ENCODE results near the gene ADRA2C.

The ADRA2C gene

GRCh38 chr4:3733195-3733594, 33.0 kb upstream of the ADRA2C start:
- DNase-seq (ENCODE audit: low read depth) = no peak

- no peak for DNase-seq (ENCODE audit: low read depth)
These were observed 31.0 kb upstream of the ADRA2C start for GRCh38 chr4:3735196-3735595.

GRCh38 chr4:3736290-3736689, 29.9 kb upstream of the ADRA2C start:
- DNase-seq (ENCODE audit: low read depth) = no peak

GRCh38 chr4:3736806-3737205, 29.4 kb upstream of the ADRA2C start:
- DNase-seq (ENCODE audit: low read depth) = no peak

- DNase-seq (ENCODE audit: low read depth) = no peak
These were observed 26.6 kb upstream of the ADRA2C start for GRCh38 chr4:3739577-3739976.

- DNase-seq (ENCODE audit: low read depth) = no peak
These were observed 25.9 kb upstream of the ADRA2C start for GRCh38 chr4:3740256-3740655.

- no peak for DNase-seq (ENCODE audit: low read depth)
These were observed 24.8 kb upstream of the ADRA2C start for GRCh38 chr4:3741217-3742011.

GRCh38 chr4:3742610-3743009, 23.6 kb upstream of the ADRA2C start:
- no peak for DNase-seq (ENCODE audit: low read depth)

- DNase-seq (ENCODE audit: low read depth) = no peak
These were observed 22.0 kb upstream of the ADRA2C start for GRCh38 chr4:3744232-3744631.

- no peak for DNase-seq (ENCODE audit: low read depth)
These were observed 21.3 kb upstream of the ADRA2C start for GRCh38 chr4:3744901-3745300.

- no peak for DNase-seq (ENCODE audit: low read depth)
These were observed 20.1 kb upstream of the ADRA2C start for GRCh38 chr4:3745886-3746656.

- DNase-seq (ENCODE audit: low read depth) = no peak
These were observed 19.2 kb upstream of the ADRA2C start for GRCh38 chr4:3746701-3747580.

- DNase-seq (ENCODE audit: low read depth) = no peak
These were observed 18.6 kb upstream of the ADRA2C start for GRCh38 chr4:3747581-3747904.

- DNase-seq (ENCODE audit: low read depth) = no peak
These were observed 17.9 kb upstream of the ADRA2C start for GRCh38 chr4:3748136-3748898.

- no peak for DNase-seq (ENCODE audit: low read depth)
These were observed 17.1 kb upstream of the ADRA2C start for GRCh38 chr4:3749081-3749480.

GRCh38 chr4:3750334-3750733, 15.9 kb upstream of the ADRA2C start:
- DNase-seq (ENCODE audit: low read depth) = no peak

GRCh38 chr4:3752022-3752421, 14.2 kb upstream of the ADRA2C start:
- DNase-seq (ENCODE audit: low read depth) = no peak

- DNase-seq (ENCODE audit: low read depth) = no peak
These were observed 12.3 kb upstream of the ADRA2C start for GRCh38 chr4:3753726-3754412.

- DNase-seq (ENCODE audit: low read depth) = no peak
These were observed 9.7 kb upstream of the ADRA2C start for GRCh38 chr4:3756343-3757059.

- DNase-seq (ENCODE audit: low read depth) = no peak
These were observed 6.9 kb upstream of the ADRA2C start for GRCh38 chr4:3759236-3759635.

GRCh38 chr4:3760346-3760745, 5.8 kb upstream of the ADRA2C start:
- DNase-seq (ENCODE audit: low read depth) = no peak

All from activated T-helper 9 cell treated with anti-CD3 and anti-CD28 coated beads, Interleukin-2, amount 50 U/mL, for 16 hours (primary cell).